Psoas muscle (tissue), 8 donors: Measurements from ENCODE around the gene SLC35B2. TPM values are rescaled to one million over a fixed set of nuclear protein-coding genes. Genes with fewer than 3 reads are reported as not detected.

Source experiments
- ATAC-seq, 4 donors: fragments of 200-7000 bp; cut with Tn5 transposase; one replicate each; pipeline ENCODE4 v1.9.1; 2020; ENCODE audit warnings: moderate library complexity in 3 of 4, mild to moderate bottlenecking in 2 of 4
- DNase-seq, 2 donors: peaks; one replicate each; pipeline ENCODE4 v3.0.0-alpha.2; 2020
- H3K27ac ChIP-seq: fragments of 200-600 bp; one replicate; pipeline ENCODE4 v1.8.0; 2022
- H3K27me3 ChIP-seq, 3 donors: fragments of 200-600 bp in 1 of 3; one replicate each; pipeline versions ENCODE4 v1.6.1 to v1.8.0; 2013 to 2022; ENCODE audit warnings: low read length in 2 of 3, mild to moderate bottlenecking in 2 of 3, moderate library complexity in 1 of 3; ENCODE audit not compliant: insufficient read depth in 3 of 3
- H3K36me3 ChIP-seq, 2 donors: fragments of 200-600 bp in 1 of 2; one replicate each; pipeline versions ENCODE4 v1.6.1 to v1.8.0; 2013 to 2022; ENCODE audit warnings: low read depth in 1 of 2, mild to moderate bottlenecking in 1 of 2, moderate library complexity in 1 of 2; ENCODE audit not compliant: insufficient read depth in 1 of 2
- H3K4me1 ChIP-seq: fragments of 200-600 bp; one replicate; pipeline ENCODE4 v1.8.0; 2022
- H3K4me3 ChIP-seq: fragments of 200-600 bp; one replicate; pipeline ENCODE4 v1.8.0; 2022; ENCODE audit warnings: mild to moderate bottlenecking
- H3K9me3 ChIP-seq: fragments of 200-600 bp; one replicate; pipeline ENCODE4 v1.8.0; 2022
- CTCF ChIP-seq: fragments of 200-600 bp; IDR thresholded peaks from one replicate; pipeline ENCODE4 v1.8.0; 2022; ENCODE audit warnings: antibody characterized with exemption
- WGBS, 3 donors: extraction: QIAGEN DNeasy Blood & Tissue Kit; methylation state at CpG; one replicate each; pipeline versions ENCODE4 v1.1.6 to v1.1.7; 2013; 5-methylcytosine and 5-hydroxymethylcytosine counted together
- intact Hi-C, 2 donors: fragments of 100-400 bp; cut with DNase I; formaldehyde crosslinking; loops; one replicate each; pipeline versions ENCODE4 v1.11.0 to v1.14.2; 2022
- polyA plus RNA-seq, 3 donors: library from polyadenylated mRNA; stranded (reverse); fragments of 200-250 nt; gene quantifications; one replicate each; pipeline ENCODE4 v1.2.3, GENCODE V29; 2013
- total RNA-seq, 4 donors: library from RNA; stranded (reverse); fragmentation: NEBNext Ultra II Directional in 2 of 4; extraction: Animal tissue kit (Norgen Biotek cat#: 25700) in 2 of 4; gene quantifications; one replicate each; pipeline versions ENCODE4 v1.2.1 to v1.2.4, GENCODE V29; 2021 to 2023
- donor health status: healthy with polysubstance abuse.
- donor health status: DM: no; HTN: no; CAD: no; lungs with moderate emphysema.
- donor health status: Bipolar disorder and iron deficiency.
- donor health status: healthy.
- donor health status: DM: yes; HTN: yes; CAD: no.
- donor health status: DM: no; HTN: no; CAD: no.
- donor health status: DM: no; HTN: no; CAD: no.
- donor health status: DM: yes; HTN: yes; CAD: no.

Gene SLC35B2
- total and polyA plus RNA-seq, 7 donors = 10.9 to 23.6 (median 20.8) TPM

DNA sequence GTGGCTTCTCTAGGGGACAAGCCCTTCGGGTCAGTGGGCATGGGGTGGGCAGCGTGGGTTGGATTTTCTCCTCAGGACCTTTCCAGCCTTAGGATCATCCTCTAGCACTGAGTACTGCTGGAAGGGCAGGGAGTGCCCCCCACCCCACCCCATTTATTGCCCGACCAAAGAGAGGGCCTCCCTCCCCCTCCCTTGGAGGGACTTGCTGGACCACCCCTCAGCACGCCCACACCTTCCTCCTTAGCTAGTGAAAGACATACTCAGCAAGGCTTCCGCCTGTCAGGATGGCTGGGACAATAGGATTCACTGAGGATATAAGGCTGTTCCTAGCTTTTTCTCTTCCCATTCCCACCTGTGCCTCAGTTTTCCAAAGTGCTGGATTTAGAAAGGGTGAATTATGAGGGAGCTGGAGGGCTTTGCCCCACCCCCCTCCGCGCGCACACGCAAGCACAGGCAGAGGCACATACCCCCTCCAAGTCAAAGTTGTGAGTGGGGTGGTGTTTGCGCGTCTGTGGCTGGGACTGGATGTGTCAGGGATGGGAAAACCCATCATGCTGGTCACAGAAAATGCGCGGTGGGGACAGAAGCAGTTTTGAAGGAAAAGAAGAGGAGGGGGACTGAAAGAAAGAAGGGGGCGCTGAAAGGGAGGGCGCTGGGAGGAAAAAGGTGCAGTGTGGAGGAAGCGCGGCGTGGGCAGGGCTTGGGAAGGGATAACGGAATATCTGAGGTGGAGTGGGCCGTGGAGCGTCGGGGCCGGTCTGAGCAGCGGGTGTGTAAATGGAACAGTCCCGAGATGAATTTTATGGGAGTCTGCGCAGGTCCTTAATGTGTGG is 34.6 kb downstream of the SLC35B2 start:
- ATAC-seq = no peak
- Histone ChIP-seq H3K4me1 (peaks cover 58% of the 10 kb centered on the region), H3K27me3 (no peaks in the 10 kb centered on the region), H3K9me3 (no peaks in the 10 kb centered on the region), H3K36me3 (no peaks in the 10 kb centered on the region), H3K4me3 (peak overlapping the region; percentile 84), H3K27ac (peak overlapping the region; percentile 87)
- 33 to 37% (median 35%) methylated on average over 26 of the region's 26 CpGs for WGBS, 3 donors
- intact Hi-C loops = no loop called here
- DNase-seq = no peak
- no peak for TF ChIP-seq CTCF

- Histone ChIP-seq H3K9me3 (no peaks in the 10 kb centered on the region), H3K27ac (peak overlapping the region; percentile 87), H3K27me3 (no peaks in the 10 kb centered on the region), H3K36me3 (no peaks in the 10 kb centered on the region), H3K4me1 (peaks cover 59% of the 10 kb centered on the region), H3K4me3 (peak overlapping the region; percentile 22)
- TF ChIP-seq CTCF = no peak
- DNase-seq (no peak), ATAC-seq (no peak)
- WGBS, 3 donors = 72 to 83% (median 81%) methylated on average over 2 of the region's 2 CpGs
- intact Hi-C loops = no loop called here
Observed at GRCh38 chr6:44221961-44222335, 35.4 kb downstream of the SLC35B2 start.

- no peaks in the 10 kb centered on the region for H3K9me3 ChIP-seq
- H3K36me3 ChIP-seq = no peaks in the 10 kb centered on the region
- TF ChIP-seq CTCF = peak; percentile 53
- peaks cover 61% of the 10 kb centered on the region for H3K4me1 ChIP-seq
- intact Hi-C loops = no loop called here
- H3K4me3 ChIP-seq = peak overlapping the region; percentile 22
- DNase-seq (peak; percentile 90 to 94), ATAC-seq (peak; percentile 78 to 85 (median 84))
- H3K27me3 ChIP-seq = no peaks in the 10 kb centered on the region
- 7 to 11% (median 7%) methylated on average over 4 of the region's 4 CpGs for WGBS, 3 donors
- H3K27ac ChIP-seq = peak overlapping the region; percentile 87
Observed at GRCh38 chr6:44221291-44221960, 35.9 kb downstream of the SLC35B2 start.

GRCh38 chr6:44220913-44221290 is 36.4 kb downstream of the SLC35B2 start:
- no peak for TF ChIP-seq CTCF
- Histone ChIP-seq H3K27me3 (no peaks in the 10 kb centered on the region), H3K4me3 (no peak overlapping the region), H3K9me3 (no peaks in the 10 kb centered on the region), H3K36me3 (no peaks in the 10 kb centered on the region), H3K27ac (peak overlapping the region; percentile 87), H3K4me1 (peaks cover 60% of the 10 kb centered on the region)
- DNase-seq (no peak), ATAC-seq (no peak)
- intact Hi-C loops = no loop called here
- 65 to 78% (median 70%) methylated on average over 4 of the region's 4 CpGs for WGBS, 3 donors
